ENCODE data around the gene FADD.

DNA sequence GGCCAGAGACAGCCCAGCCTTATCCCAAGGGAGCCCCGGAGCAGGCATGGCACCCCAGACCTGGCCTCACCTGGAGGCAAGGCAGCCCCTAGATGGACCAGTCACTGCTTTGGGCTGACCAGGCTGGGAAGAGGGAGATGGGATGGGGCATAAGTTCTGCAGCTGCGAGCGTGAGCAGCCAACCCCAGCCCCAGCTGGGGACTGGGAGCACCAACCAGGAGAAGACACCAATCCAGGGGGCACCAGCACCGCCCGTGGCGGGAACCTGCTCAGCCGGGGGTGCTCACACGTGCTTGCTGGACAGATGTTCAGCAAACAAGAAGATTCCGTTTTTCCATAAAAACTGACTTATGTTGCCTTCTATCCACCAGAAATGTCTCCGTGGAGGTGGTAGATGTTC is 16.2 kb upstream of the FADD start:
- TF ChIP-seq, protein P1, sequence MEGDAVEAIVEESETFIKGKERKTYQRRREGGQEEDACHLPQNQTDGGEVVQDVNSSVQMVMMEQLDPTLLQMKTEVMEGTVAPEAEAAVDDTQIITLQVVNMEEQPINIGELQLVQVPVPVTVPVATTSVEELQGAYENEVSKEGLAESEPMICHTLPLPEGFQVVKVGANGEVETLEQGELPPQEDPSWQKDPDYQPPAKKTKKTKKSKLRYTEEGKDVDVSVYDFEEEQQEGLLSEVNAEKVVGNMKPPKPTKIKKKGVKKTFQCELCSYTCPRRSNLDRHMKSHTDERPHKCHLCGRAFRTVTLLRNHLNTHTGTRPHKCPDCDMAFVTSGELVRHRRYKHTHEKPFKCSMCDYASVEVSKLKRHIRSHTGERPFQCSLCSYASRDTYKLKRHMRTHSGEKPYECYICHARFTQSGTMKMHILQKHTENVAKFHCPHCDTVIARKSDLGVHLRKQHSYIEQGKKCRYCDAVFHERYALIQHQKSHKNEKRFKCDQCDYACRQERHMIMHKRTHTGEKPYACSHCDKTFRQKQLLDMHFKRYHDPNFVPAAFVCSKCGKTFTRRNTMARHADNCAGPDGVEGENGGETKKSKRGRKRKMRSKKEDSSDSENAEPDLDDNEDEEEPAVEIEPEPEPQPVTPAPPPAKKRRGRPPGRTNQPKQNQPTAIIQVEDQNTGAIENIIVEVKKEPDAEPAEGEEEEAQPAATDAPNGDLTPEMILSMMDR (IDR thresholded peaks at IDR 0.05 in 8 of 11, conservative IDR thresholded peaks at IDR 0.05 in 3 of 11): no peak
- TF ChIP-seq POLR2AphosphoS5 (IDR thresholded peaks at IDR 0.05): no peak
